Measurements from ENCODE around the gene FAM210A.

Gene FAM210A

GRCh38 chr18:13621886-13622619 is 104.3 kb downstream of the FAM210A start:
- DNase-seq (ENCODE audit: low spot score) = peak; percentile 86

GRCh38 chr18:13621446-13621849 is 104.9 kb downstream of the FAM210A start:
- DNase-seq (ENCODE audit: low spot score) = no peak

- no peak for DNase-seq (ENCODE audit: low spot score)
Measured at GRCh38 chr18:13620818-13621445, 105.4 kb downstream of the FAM210A start.

GRCh38 chr18:13620206-13620672 is 106.1 kb downstream of the FAM210A start:
- DNase-seq (ENCODE audit: low spot score) = no peak

GRCh38 chr18:13619505-13620205 is 106.7 kb downstream of the FAM210A start:
- DNase-seq (ENCODE audit: low spot score) = no peak

GRCh38 chr18:13618760-13619438 is 107.5 kb downstream of the FAM210A start:
- no peak for DNase-seq (ENCODE audit: low spot score)

GRCh38 chr18:13617826-13618515 is 108.4 kb downstream of the FAM210A start:
- DNase-seq (ENCODE audit: low spot score) = no peak

GRCh38 chr18:13616525-13617035 is 109.8 kb downstream of the FAM210A start:
- DNase-seq (ENCODE audit: low spot score) = no peak

GRCh38 chr18:13616041-13616440 is 110.3 kb downstream of the FAM210A start:
- DNase-seq (ENCODE audit: low spot score) = no peak

GRCh38 chr18:13615432-13615861 is 110.9 kb downstream of the FAM210A start:
- no peak for DNase-seq (ENCODE audit: low spot score)

- DNase-seq (ENCODE audit: low spot score) = no peak
Measured at GRCh38 chr18:13614641-13615288, 111.6 kb downstream of the FAM210A start.

GRCh38 chr18:13613591-13614501 is 112.5 kb downstream of the FAM210A start:
- no peak for DNase-seq (ENCODE audit: low spot score)
